Glomerular endothelial cell (primary cell): ENCODE data around the gene SPAG16. TPM values are rescaled to one million over a fixed set of nuclear protein-coding genes. Genes with fewer than 3 reads are reported as not detected.

ENCODE experiments used
- DNase-seq: peaks from one replicate; pipeline ENCODE4 v3.0.0-alpha.2; 2011; ENCODE audit warnings: low read depth, low spot score; ENCODE audit errors: extremely low read depth
- total RNA-seq: library from RNA; depleted of rRNA; stranded (reverse); fragments of >200 nt; gene quantifications from 2 replicates; pipeline ENCODE4 v1.2.3, GENCODE V29; 2015

Gene SPAG16
- total RNA-seq, 1 donor from 2014 or later: 13.8 TPM

GRCh38 chr2:213537579-213537978, 253.3 kb downstream of the SPAG16 start:
- no peak for DNase-seq

DNA sequence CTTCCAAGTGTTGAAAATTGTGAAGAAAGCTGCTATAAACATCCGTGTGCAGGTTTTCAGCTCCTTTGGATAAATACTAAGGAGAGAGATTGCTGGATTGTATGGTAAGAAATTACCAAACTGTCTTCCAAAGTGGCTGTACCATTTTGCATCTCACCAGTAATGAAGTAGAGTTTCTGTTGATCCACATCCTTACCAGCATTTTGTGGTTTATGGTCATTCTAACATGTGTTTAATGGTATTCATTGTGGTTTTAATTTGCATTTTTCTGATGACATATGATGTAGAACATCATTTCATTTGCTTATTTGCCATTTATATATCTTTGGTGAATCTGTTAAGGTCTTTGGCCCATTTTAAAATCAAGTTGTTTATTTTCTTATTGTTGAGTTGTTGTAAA, 260.7 kb downstream of the SPAG16 start:
- no peak for DNase-seq

- no peak for DNase-seq
Observed at GRCh38 chr2:213545481-213545880, 261.2 kb downstream of the SPAG16 start.

GRCh38 chr2:213545964-213546475, 261.8 kb downstream of the SPAG16 start:
- DNase-seq: no peak

- DNase-seq: no peak
Observed at GRCh38 chr2:213551526-213551925, 267.3 kb downstream of the SPAG16 start.

GRCh38 chr2:213559053-213559452, 274.8 kb downstream of the SPAG16 start:
- no peak for DNase-seq

- no peak for DNase-seq
Observed at GRCh38 chr2:213561759-213562158, 277.5 kb downstream of the SPAG16 start.

GRCh38 chr2:213562539-213563180, 278.4 kb downstream of the SPAG16 start:
- no peak for DNase-seq

GRCh38 chr2:213566846-213567245, 282.6 kb downstream of the SPAG16 start:
- DNase-seq: no peak

- DNase-seq: no peak
Observed at GRCh38 chr2:213609570-213610170, 325.4 kb downstream of the SPAG16 start.

GRCh38 chr2:213627054-213627710, 342.9 kb downstream of the SPAG16 start:
- no peak for DNase-seq

GRCh38 chr2:213627835-213628460, 343.7 kb downstream of the SPAG16 start:
- DNase-seq: no peak

- DNase-seq: no peak
Observed at GRCh38 chr2:213640738-213641425, 356.6 kb downstream of the SPAG16 start.

DNA sequence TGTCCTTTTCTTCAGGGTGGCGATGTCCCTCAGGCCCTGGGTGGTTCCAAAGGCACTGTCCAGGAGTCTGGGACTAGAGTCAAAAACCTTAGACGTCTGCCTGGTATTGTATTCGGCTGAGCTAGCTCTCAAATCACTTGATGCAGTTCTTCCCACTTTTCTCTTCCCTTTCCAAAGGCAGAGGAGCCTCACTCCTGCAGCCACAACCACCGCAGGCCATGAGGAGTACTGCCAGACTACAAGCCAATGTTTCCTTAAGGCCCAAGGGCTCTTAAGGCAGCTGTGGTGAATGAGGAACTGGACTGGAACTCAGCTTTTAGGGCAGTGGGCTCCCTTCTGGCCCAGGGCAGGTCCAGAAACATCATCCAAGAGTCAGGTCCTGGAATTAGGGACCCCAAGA, 360.7 kb downstream of the SPAG16 start:
- DNase-seq: no peak

DNA sequence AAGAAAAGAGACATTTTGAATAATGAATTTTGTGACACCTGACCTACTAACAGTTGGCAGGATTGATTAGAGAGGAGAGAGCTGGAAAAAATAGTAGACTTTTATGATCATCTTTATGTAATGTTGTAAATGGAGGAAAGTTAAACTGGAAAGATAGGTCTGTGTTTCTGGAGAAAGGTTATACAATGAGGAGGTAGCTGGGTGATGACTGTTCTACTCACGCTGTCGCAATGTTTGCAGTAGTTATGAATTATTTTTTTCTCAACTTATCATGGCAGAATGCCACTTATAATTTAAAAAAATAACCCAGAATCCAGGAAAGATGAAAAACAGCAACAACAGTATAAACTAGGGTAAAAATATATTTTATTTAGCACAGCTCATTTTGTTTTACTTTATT, 364.9 kb downstream of the SPAG16 start:
- no peak for DNase-seq

GRCh38 chr2:213664817-213665216, 380.6 kb downstream of the SPAG16 start:
- DNase-seq: no peak

GRCh38 chr2:213669657-213670056, 385.4 kb downstream of the SPAG16 start:
- no peak for DNase-seq

DNA sequence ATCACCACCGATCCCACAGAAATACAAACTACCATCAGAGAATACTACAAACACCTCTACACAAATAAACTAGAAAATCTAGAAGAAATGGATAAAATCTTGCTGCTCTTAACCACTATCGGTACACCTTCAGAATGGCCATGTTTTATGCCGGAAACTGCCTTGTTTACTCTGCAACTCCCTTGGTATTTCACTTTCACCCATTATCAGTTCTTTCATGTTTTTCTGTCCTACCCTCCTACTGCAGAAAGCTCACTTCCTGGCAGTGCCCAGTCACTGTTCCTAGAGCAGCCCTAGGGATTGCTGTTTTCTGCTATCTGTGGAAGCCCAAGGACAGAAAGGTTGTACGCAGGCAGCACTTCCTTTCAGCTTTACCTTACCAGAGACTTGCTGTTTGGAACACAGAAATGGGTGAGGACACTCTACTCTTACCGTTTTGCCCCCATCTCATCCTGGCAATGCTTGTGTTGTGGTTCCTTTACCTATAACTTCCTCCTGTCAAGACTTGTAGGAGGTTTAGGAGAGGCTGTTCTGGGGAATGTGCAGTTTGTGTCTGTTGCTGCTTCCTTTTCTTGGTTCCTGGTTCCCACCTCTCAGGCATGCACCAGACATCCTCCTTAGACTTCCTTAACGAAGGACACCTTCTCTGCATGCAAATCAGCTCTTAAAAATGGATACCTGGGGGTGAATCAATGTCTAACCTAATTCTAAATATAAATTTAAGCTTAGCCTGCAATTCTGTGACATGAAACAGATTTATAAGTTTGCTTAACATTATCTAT, 394.4 kb downstream of the SPAG16 start:
- DNase-seq: no peak

- no peak for DNase-seq
Observed at GRCh38 chr2:213679894-213680293, 395.6 kb downstream of the SPAG16 start.

GRCh38 chr2:213682276-213682675, 398.0 kb downstream of the SPAG16 start:
- DNase-seq: no peak
